Vagina (tissue), 2 donors: ENCODE results near the gene ARHGAP40.

Source experiments
- CTCF ChIP-seq, 3 experiments: fragments of 450-650 bp in 2 of 3; fragments of 200-600 bp in 1 of 3; sonication (generic) in 1 of 3; IDR thresholded peaks; one replicate each; pipeline ENCODE4 v1.5.1; 2017 to 2019; ENCODE audit warnings: antibody characterized with exemption in 3 of 3, mild to moderate bottlenecking in 2 of 3, moderate library complexity in 2 of 3
- POLR2A ChIP-seq, 2 donors: fragments of 450-650 bp; IDR thresholded peaks; one replicate each; pipeline ENCODE4 v1.6.1; 2017; ENCODE audit warnings: antibody characterized with exemption in 2 of 2, mild to moderate bottlenecking in 2 of 2, moderate library complexity in 2 of 2
- POLR2AphosphoS5 ChIP-seq, 2 donors: sonication (generic); formaldehyde crosslinking; IDR thresholded peaks; one replicate each; pipeline ENCODE4 v1.9.0; 2017; ENCODE audit warnings: antibody characterized with exemption in 2 of 2, mild to moderate bottlenecking in 2 of 2, low read depth in 1 of 2; ENCODE audit not compliant: insufficient read depth in 1 of 2

GRCh38 chr20:38591474-38592410 lies 9.9 kb upstream of the ARHGAP40 start:
- TF ChIP-seq CTCF (IDR thresholded peaks at IDR 0.05) (no peak), POLR2AphosphoS5 (IDR thresholded peaks at IDR 0.05; ENCODE audit: insufficient read depth in 1 of 2, low read depth in 1 of 2) (no peak), POLR2A (IDR thresholded peaks at IDR 0.05) (no peak)
